Progenitor cell of endocrine pancreas (in vitro differentiated cells): ENCODE measurements around the gene ADRM1. TPM values are rescaled to one million over a fixed set of nuclear protein-coding genes. Genes with fewer than 3 reads are reported as not detected.

ENCODE experiments used
- DNase-seq: peaks from one replicate; pipeline ENCODE4 v3.0.0; 2021; ENCODE audit warnings: low spot score; ENCODE audit not compliant: unreplicated experiment
- H3K27ac Mint-ChIP-seq: 2 replicates; pipeline ENCODE4 v1.8.0; 2021; ENCODE audit warnings: mild to moderate bottlenecking, moderate library complexity, mixed read lengths
- H3K27me3 Mint-ChIP-seq: 2 replicates; pipeline ENCODE4 v1.8.0; 2021; ENCODE audit warnings: mixed read lengths
- H3K36me3 Mint-ChIP-seq: 2 replicates; pipeline ENCODE4 v1.8.0; 2022; ENCODE audit warnings: mixed read lengths; ENCODE audit not compliant: insufficient read depth
- H3K4me1 Mint-ChIP-seq: 2 replicates; pipeline ENCODE4 v1.8.0; 2021; ENCODE audit warnings: low read depth, mixed read lengths
- H3K4me3 Mint-ChIP-seq: 2 replicates; pipeline ENCODE4 v1.8.0; 2021; ENCODE audit warnings: low read depth, mild to moderate bottlenecking, moderate library complexity, mixed read lengths
- H3K9me3 Mint-ChIP-seq: 2 replicates; pipeline ENCODE4 v1.8.0; 2021; ENCODE audit warnings: low read depth, mixed read lengths
- total RNA-seq: library from RNA; stranded (reverse); gene quantifications from 2 replicates; pipeline ENCODE4 v1.2.1, GENCODE V29; 2021
- TF ChIP-seq, protein P1 (sequence below): fragments of 200-600 bp; sonication (generic); IDR thresholded peaks from one replicate; pipeline ENCODE4 v1.5.0; 2021; ENCODE audit warnings: antibody characterized with exemption, mild to moderate bottlenecking; ENCODE audit not compliant: unreplicated experiment

Gene ADRM1
- total RNA-seq, 1 donor from 2014 or later = 66.2 TPM

DNA sequence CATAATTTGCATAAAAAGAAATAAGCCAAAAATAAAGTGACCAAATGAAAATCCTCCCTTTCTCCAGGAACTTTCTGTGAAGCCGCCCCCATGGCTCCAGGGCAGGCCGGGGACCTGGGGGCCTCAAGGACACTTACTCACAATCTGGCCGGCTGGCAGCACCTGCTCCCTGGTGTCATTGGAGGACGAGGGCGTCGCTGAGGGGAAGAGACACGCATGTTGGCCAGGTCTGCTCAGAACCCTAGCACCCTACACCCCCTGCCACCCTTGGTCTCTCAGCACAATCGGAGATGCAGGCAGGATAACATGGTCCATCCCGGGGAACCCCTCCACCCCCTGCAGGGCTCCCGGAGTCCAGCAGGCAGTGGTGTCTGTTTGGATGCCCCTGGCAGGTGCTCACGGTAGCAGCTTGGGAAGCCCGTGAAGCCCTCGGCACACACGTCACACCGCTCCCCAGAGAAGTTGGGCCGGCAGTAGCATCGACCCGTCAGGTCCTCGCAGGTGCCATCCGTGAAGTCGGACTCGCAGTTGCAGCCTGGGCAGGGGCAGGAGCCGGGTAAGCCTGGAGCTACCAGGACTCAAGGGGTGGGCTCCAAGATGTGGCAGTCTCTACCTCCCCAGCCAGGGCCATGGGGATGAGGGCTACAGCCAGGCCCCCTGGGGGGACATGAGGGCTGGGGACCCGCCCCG lies 43.0 kb downstream of the ADRM1 start:
- no peaks in the 10 kb centered on the region for H3K27me3 Mint-ChIP-seq
- H3K36me3 Mint-ChIP-seq = peaks cover 38% of the 10 kb centered on the region
- peaks cover 8% of the 10 kb centered on the region for H3K9me3 Mint-ChIP-seq
- TF ChIP-seq, protein P1, sequence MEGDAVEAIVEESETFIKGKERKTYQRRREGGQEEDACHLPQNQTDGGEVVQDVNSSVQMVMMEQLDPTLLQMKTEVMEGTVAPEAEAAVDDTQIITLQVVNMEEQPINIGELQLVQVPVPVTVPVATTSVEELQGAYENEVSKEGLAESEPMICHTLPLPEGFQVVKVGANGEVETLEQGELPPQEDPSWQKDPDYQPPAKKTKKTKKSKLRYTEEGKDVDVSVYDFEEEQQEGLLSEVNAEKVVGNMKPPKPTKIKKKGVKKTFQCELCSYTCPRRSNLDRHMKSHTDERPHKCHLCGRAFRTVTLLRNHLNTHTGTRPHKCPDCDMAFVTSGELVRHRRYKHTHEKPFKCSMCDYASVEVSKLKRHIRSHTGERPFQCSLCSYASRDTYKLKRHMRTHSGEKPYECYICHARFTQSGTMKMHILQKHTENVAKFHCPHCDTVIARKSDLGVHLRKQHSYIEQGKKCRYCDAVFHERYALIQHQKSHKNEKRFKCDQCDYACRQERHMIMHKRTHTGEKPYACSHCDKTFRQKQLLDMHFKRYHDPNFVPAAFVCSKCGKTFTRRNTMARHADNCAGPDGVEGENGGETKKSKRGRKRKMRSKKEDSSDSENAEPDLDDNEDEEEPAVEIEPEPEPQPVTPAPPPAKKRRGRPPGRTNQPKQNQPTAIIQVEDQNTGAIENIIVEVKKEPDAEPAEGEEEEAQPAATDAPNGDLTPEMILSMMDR = no peak
- DNase-seq = no peak
- no peak overlapping the region for H3K27ac Mint-ChIP-seq
- no peak overlapping the region for H3K4me3 Mint-ChIP-seq
- H3K4me1 Mint-ChIP-seq = no peaks in the 10 kb centered on the region

DNA sequence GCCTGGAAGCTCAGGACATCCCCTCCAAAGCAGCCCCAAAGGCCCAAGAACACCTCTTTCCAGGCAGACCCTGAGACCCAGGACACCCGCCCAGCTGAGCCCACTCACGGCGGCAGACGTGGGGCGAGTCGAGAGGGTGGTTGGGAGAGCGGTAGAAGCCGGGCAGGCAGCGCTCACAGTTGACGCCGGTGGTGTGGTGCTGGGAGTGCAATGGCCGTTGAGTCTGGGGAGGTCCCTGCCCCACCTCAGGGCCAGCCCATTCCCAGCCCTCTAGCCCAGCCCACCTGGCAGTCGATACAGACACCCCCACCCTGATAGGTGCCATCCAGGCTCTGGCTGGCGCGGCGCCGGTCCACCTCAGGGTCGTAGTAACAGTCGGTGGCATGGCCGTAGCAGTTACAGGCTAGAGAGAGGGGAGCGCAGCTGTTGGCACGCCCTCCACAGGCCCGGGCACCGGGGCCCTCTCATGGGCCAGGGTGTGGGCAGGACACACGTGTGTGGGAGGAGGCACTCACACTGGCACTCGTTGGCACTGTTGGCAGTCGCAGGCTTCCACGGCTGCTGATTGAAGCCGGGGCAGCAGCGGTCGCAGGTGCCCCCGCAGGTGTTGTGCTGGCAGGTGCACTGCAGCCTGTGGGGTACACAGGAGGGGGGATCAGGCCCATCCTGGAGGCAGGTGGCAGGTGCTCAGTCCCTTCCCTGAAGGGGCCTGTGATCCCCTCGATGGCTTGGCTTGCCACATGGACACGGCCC lies 43.8 kb downstream of the ADRM1 start:
- no peaks in the 10 kb centered on the region for H3K4me1 Mint-ChIP-seq
- no peaks in the 10 kb centered on the region for H3K27me3 Mint-ChIP-seq
- H3K4me3 Mint-ChIP-seq = no peak overlapping the region
- TF ChIP-seq, protein P1 = no peak
- no peak for DNase-seq
- peaks cover 33% of the 10 kb centered on the region for H3K36me3 Mint-ChIP-seq
- no peak overlapping the region for H3K27ac Mint-ChIP-seq
- peaks cover 8% of the 10 kb centered on the region for H3K9me3 Mint-ChIP-seq

- H3K27me3 Mint-ChIP-seq = no peaks in the 10 kb centered on the region
- TF ChIP-seq, protein P1 = no peak
- H3K4me3 Mint-ChIP-seq = no peak overlapping the region
- DNase-seq = no peak
- H3K4me1 Mint-ChIP-seq = no peaks in the 10 kb centered on the region
- no peak overlapping the region for H3K27ac Mint-ChIP-seq
- H3K36me3 Mint-ChIP-seq = peaks cover 30% of the 10 kb centered on the region
- H3K9me3 Mint-ChIP-seq = peaks cover 8% of the 10 kb centered on the region
Measured at GRCh38 chr20:62347151-62347404, 44.3 kb downstream of the ADRM1 start.

GRCh38 chr20:62347445-62347844 lies 44.6 kb downstream of the ADRM1 start:
- no peak for DNase-seq

GRCh38 chr20:62348604-62349003 lies 45.8 kb downstream of the ADRM1 start:
- no peak for DNase-seq
- Mint-ChIP-seq H3K27me3 (no peaks in the 10 kb centered on the region), H3K27ac (peak overlapping the region; percentile 13), H3K4me3 (no peak overlapping the region), H3K4me1 (no peaks in the 10 kb centered on the region), H3K9me3 (peaks cover 8% of the 10 kb centered on the region), H3K36me3 (peaks cover 24% of the 10 kb centered on the region)
- TF ChIP-seq, protein P1 = no peak

More at GRCh38 chr20:62347445-62347844, 44.6 kb downstream of the ADRM1 start:
- Mint-ChIP-seq H3K27ac (no peak overlapping the region), H3K36me3 (peaks cover 30% of the 10 kb centered on the region), H3K4me3 (no peak overlapping the region), H3K4me1 (no peaks in the 10 kb centered on the region), H3K27me3 (no peaks in the 10 kb centered on the region), H3K9me3 (peaks cover 8% of the 10 kb centered on the region)
- TF ChIP-seq, protein P1 = no peak
